Glutamatergic neuron (in vitro differentiated cells): Measurements from ENCODE around the gene ZG16. TPM values are rescaled to one million over a fixed set of nuclear protein-coding genes. Genes with fewer than 3 reads are reported as not detected.
A peak's percentile ranks its signal among the peaks of the same experiment; 100 is the strongest.

Experiments
- DNase-seq: peaks from one replicate; pipeline ENCODE4 v3.0.0; 2022
- H3K27ac Mint-ChIP-seq: one replicate; pipeline ENCODE4 v1.8.0; 2020; ENCODE audit warnings: mild to moderate bottlenecking, mixed read lengths, inconsistent platforms; ENCODE audit not compliant: unreplicated experiment
- H3K27me3 Mint-ChIP-seq: one replicate; pipeline ENCODE4 v1.8.0; 2020; ENCODE audit warnings: mild to moderate bottlenecking, moderate library complexity, mixed read lengths, inconsistent platforms; ENCODE audit not compliant: unreplicated experiment
- H3K36me3 Mint-ChIP-seq: one replicate; pipeline ENCODE4 v1.8.0; 2020; ENCODE audit warnings: mild to moderate bottlenecking, mixed read lengths, inconsistent platforms; ENCODE audit not compliant: unreplicated experiment
- H3K4me1 Mint-ChIP-seq: one replicate; pipeline ENCODE4 v1.8.0; 2020; ENCODE audit warnings: mild to moderate bottlenecking, low read depth, mixed read lengths, inconsistent platforms; ENCODE audit not compliant: unreplicated experiment
- H3K4me3 Mint-ChIP-seq: one replicate; pipeline ENCODE4 v1.8.0; 2020; ENCODE audit warnings: mild to moderate bottlenecking, mixed read lengths, inconsistent platforms; ENCODE audit not compliant: unreplicated experiment
- H3K9me3 Mint-ChIP-seq: one replicate; pipeline ENCODE4 v1.8.0; 2020; ENCODE audit warnings: mild to moderate bottlenecking, moderate library complexity, mixed read lengths, inconsistent platforms; ENCODE audit not compliant: unreplicated experiment
- CTCF ChIP-seq: fragments of 200-600 bp; sonication (generic); IDR thresholded peaks from one replicate; pipeline ENCODE4 v1.5.0; 2021; ENCODE audit not compliant: partially characterized antibody, unreplicated experiment
- total RNA-seq: library from RNA; stranded (reverse); fragmentation: NEBNext Ultra II Directional; extraction: Animal tissue kit (Norgen Biotek cat#: 25700); gene quantifications from one replicate; pipeline ENCODE4 v1.2.1, GENCODE V29; 2021; ENCODE audit not compliant: unreplicated experiment

ZG16 gene
- total RNA-seq, 1 donor from 2014 or later = not detected

- no peak for TF ChIP-seq CTCF
- Mint-ChIP-seq H3K9me3 (peaks cover 19% of the 10 kb centered on the region), H3K27me3 (peaks cover 25% of the 10 kb centered on the region), H3K4me3 (peak overlapping the region; percentile 98), H3K36me3 (no peaks in the 10 kb centered on the region), H3K4me1 (peaks cover 25% of the 10 kb centered on the region), H3K27ac (peak overlapping the region; percentile 80)
- DNase-seq = no peak
These were observed 34.9 kb downstream of the ZG16 start for GRCh38 chr16:29812754-29813643.

DNA sequence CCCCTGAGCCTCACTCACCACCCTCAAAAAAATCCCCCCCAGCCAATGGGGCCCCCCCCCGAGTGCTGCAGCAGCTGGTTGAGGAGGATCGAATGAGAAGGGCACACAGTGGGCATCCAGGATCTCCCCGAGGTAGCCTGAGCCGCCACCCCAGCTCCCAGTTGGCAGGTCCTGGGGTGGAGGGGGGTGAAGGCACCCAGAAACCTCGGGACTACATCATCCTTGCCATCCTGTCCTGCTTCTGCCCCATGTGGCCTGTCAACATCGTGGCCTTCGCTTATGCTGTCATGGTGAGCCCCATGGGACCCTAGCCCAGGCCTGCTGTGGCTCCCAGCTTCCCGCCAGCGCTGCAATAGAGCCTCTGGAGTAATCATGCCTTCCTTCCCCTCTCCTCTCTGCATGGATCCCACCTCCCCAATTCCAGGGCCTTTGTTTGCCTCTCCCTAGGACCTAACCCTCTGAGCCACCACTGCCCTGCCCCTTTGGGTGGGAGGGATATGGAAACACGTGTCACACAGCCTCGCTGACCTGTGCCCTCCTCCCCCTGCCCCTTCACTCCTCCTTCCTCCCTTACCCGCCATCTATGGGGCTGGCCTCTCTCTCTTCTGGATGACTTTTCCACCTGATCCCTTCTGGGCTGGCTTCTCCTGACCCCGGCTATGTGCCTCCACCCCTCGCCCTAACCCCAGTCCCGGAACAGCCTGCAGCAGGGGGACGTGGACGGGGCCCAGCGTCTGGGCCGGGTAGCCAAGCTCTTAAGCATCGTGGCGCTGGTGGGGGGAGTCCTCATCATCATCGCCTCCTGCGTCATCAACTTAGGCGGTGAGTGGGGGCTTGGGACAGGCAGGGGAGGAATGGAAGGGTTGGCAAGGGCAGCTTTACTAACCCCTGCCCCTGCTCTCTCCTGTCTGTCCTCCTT is 35.8 kb downstream of the ZG16 start:
- peaks cover 22% of the 10 kb centered on the region for H3K27me3 Mint-ChIP-seq
- H3K36me3 Mint-ChIP-seq = no peaks in the 10 kb centered on the region
- no peak for TF ChIP-seq CTCF
- DNase-seq = peak; percentile 76
- H3K4me1 Mint-ChIP-seq = peaks cover 26% of the 10 kb centered on the region
- peak overlapping the region; percentile 98 for H3K4me3 Mint-ChIP-seq
- peak overlapping the region; percentile 93 for H3K27ac Mint-ChIP-seq
- peaks cover 19% of the 10 kb centered on the region for H3K9me3 Mint-ChIP-seq

DNA sequence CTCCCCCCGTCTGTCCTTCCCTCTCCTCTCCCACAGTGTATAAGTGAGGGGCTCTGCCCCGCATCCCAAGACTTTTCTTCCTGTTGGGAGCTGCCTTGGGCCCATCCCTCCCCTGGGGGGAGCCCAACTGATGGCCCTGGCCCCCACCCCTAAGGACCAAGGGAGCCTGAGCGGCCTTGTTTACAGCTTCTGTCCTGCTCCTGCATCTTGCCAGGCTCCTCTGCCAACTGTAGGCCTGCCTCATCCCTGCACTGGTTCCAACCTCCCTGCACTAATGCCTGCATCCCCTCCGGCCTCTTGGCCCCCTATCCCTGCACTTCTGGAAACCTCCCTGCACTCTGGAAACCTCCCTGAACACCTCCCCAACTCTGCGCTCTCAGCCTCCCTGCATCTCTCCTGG is 36.5 kb downstream of the ZG16 start:
- no peak for TF ChIP-seq CTCF

DNA sequence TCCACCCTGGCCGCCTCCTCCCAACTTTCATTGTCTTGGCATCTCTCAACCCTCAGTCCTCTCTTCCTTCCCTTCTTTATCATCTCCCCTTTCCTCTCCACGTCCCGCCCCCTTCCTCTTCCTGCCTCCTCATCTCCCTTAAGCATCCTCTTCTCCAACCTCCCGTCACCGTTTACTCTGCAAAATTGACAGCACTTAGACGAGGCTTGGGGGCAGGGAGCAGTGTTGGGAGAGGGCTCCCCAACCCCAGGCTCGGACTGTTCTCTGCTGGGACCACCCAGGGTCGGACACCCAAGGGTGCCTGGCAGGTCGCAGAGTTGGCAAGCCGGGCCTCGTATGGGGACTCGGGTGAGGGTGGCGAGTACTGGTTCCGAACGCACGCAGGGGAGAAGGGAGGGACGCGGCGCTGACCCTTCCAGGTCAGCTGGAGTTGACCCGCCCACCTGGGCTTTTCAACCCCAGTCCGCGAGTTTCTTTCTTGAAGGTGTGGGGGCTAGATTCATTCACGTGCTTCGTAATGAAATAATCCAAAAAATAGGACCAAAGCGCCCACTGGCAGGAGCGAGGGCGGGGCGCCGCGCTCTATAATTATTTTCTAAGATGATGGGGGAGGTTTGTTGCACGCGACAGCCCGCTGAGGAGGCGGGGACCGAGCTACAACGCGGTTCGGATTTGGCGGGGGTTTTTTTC is 37.1 kb downstream of the ZG16 start:
- DNase-seq = no peak

More for the DNA sequence above, 36.5 kb downstream of the ZG16 start:
- Mint-ChIP-seq H3K4me1 (peaks cover 31% of the 10 kb centered on the region), H3K4me3 (peak overlapping the region; percentile 98), H3K9me3 (peaks cover 20% of the 10 kb centered on the region), H3K27me3 (peaks cover 24% of the 10 kb centered on the region), H3K36me3 (no peaks in the 10 kb centered on the region), H3K27ac (peak overlapping the region; percentile 93)
- no peak for DNase-seq

More for the DNA sequence above, 37.1 kb downstream of the ZG16 start:
- peaks cover 34% of the 10 kb centered on the region for H3K4me1 Mint-ChIP-seq
- no peaks in the 10 kb centered on the region for H3K36me3 Mint-ChIP-seq
- peaks cover 26% of the 10 kb centered on the region for H3K27me3 Mint-ChIP-seq
- peak overlapping the region; percentile 98 for H3K4me3 Mint-ChIP-seq
- H3K9me3 Mint-ChIP-seq = peaks cover 21% of the 10 kb centered on the region
- peak overlapping the region; percentile 93 for H3K27ac Mint-ChIP-seq
- TF ChIP-seq CTCF = no peak
